H1 (cell line): ENCODE results near the gene LMNB1. TPM values are rescaled to one million over a fixed set of nuclear protein-coding genes. Genes with fewer than 3 reads are reported as not detected.

Source experiments
- SUZ12 ChIP-seq: fragments of 200-600 bp; sonication (generic); IDR thresholded peaks from 2 replicates; pipeline ENCODE4 v1.6.1; 2012; ENCODE audit warnings: mild to moderate bottlenecking, inconsistent platforms, low read length, moderate library complexity, mixed read lengths
- polyA plus RNA-seq, 7 experiments: library from polyadenylated mRNA; depleted of rRNA in 3 of 7; stranded (reverse) in 5 of 7; unstranded in 2 of 7; fragments of >200 nt in 5 of 7; fragments of 200-250 nt in 2 of 7; gene quantifications; 1 replicate in 5 of 7; 2 replicates in 1 of 7; 4 replicates in 1 of 7; pipeline versions ENCODE4 v1.2.1 to v1.2.3, GENCODE V29; 2011 to 2013; ENCODE audit warnings: missing spikeins in 2 of 7, mixed read lengths in 2 of 7
- total RNA-seq: library from RNA; stranded (reverse); fragmentation: NEBNext Ultra II Directional; extraction: Animal tissue kit (Norgen Biotek cat#: 25700); gene quantifications from 2 replicates; pipeline ENCODE4 v1.2.1, GENCODE V29; 2021

Gene LMNB1
- total and polyA plus RNA-seq, 2 of the 8 experiments (the other 6 are each of a cell fraction or from before 2014, with no cell fraction given) = 73.5 to 225 TPM

DNA sequence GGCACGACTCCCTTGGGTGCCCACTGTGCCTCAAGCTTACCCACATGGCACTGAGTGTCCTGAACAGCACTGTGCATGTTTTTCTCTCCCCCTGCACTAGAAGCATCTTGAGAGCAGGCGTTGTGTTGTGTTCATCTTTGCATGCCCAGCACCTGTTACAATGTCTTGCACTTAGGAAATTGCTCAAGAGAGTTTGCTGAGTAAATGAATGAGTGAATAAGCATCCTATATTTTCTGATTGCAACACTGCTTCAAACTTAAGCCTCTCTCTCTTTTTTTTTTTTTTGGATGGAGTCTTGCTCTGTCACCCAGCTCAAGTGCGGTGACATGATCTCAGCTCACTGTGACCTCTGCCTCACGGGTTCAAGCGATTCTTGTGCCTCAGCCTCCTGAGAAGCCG, 94.5 kb downstream of the LMNB1 start (continued):
- no peak for TF ChIP-seq SUZ12
